ENCODE data around the gene C2CD2.
A peak's percentile ranks its signal among the peaks of the same experiment; 100 is the strongest.

The C2CD2 gene

GRCh38 chr21:41929248-41929647 lies 24.6 kb downstream of the C2CD2 start:
- no peak for DNase-seq

- no peak for DNase-seq
Observed at GRCh38 chr21:41928621-41929220, 25.1 kb downstream of the C2CD2 start.

DNA sequence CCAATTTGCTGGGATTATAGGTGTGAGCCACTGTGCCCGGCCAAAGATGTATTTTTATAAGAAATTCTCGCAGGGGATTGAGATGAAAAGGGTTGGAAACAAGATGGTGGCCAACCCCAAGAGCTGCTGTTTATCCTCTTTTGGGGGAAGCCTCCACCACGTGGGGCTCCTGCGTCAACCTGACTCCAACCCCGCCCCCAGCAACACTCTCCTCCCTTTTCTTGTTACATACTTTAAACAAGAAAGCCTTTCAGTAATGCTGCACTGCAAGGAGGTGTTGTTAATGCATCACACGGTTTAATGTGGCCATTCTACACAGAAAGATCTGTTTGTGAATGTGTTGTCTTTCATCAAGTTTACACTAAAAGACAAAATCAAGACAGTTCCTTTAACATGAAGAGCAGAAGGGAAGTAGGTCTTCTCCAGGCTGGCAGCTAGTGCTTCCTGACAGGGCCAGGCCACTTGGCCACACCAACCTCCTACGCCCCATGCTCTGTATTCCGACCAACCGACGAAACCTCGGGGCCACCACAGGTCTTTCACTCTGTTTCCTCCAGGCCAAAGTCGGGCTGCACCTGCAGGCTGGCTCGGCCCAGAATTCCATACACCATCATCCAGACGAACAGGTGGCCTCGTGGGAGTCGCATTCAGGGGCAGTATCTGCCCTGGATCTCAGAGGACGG lies 25.9 kb downstream of the C2CD2 start:
- DNase-seq, result no peak

DNA sequence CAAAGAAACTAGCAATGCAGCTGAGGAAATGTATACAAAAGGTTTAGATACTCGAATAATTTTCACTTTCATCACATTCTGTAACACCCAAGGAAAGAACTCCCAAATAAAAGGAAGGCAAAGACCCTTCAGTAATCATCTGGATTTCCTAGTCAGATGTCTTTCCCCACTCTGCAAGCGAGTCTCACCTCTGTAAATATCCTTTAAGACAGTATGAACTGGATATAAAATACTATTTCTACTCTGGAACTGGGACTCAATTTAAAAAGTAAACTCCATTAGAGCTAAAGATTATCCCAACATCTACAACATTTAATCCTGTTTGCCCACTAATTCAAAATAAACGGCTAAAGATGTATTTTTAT lies 27.0 kb downstream of the C2CD2 start:
- DNase-seq, result no peak

DNA sequence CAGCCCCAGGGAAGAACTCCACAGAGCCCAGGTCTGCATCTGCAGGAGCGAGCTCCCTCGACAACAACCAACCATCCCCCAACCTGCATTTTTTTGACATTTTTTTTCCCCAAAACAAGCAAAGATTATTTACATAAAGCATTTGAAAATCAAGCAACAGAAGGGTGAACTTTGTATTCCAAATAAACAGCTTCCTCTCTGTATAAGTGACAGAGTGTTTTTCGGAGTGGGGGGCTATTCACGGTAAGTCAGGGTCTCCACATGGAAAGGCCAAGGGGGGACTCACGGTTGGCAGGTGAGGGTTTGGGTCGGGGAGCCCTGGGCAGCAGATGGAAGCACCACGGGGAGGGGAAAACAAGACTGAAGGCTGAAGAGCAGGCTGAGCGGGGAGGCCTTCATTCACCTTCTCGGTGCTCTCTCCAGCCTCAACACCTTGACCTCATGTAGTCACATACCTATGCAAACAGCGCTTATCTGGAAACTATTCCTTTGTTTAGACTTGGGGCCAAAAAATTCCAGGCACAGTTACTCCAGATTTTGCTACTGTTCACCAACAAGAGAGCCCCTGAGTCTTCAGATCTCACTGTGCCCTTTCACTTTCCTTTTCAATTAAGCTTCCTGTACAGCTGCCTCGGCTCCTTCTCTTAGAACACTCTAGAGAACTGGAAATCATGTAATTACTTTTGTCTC lies 27.6 kb downstream of the C2CD2 start:
- DNase-seq, result peak; percentile 17

DNA sequence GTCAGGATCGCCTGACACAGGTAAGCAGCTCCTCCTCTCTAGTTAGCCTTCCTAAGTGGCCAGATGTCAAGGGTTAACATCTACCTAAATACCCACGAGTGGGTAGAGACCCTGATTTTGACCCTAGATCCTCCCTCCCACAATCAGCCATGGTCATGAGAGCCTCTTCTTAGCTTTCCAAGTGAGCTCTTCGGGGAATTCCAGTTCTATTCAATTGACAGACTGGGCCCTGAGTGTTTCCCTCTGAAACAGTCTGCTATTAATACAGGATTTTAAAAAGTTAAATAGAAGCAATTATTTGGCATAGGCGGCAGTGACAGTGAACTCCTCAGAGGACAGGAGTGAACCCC lies 28.1 kb downstream of the C2CD2 start:
- DNase-seq, result no peak

- DNase-seq, result no peak
Observed at GRCh38 chr21:41924368-41924754, 29.5 kb downstream of the C2CD2 start.

- no peak for DNase-seq
Observed at GRCh38 chr21:41923631-41924367, 30.0 kb downstream of the C2CD2 start.

- DNase-seq, result no peak
Observed at GRCh38 chr21:41923186-41923585, 30.6 kb downstream of the C2CD2 start.

GRCh38 chr21:41921021-41921420 lies 32.8 kb downstream of the C2CD2 start:
- no peak for DNase-seq

DNA sequence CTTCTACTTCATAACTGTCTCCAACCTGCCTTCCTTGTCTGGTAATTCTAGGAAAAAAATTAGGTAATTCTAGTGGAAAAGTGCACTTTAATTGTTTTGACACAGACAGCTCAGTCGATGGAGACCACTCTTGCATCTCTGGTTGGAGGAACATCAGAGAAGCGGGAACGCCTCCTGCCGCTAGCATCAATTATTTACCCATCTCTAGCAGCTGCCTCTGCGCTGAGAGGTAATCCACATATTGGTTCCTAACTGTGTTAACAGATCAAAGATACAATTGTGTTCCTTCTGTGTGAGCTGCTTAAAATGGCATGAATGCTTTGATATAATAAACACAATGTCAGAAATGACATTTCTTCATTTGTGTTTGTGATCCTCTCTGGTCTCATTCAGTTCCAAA lies 33.3 kb downstream of the C2CD2 start:
- no peak for DNase-seq

DNA sequence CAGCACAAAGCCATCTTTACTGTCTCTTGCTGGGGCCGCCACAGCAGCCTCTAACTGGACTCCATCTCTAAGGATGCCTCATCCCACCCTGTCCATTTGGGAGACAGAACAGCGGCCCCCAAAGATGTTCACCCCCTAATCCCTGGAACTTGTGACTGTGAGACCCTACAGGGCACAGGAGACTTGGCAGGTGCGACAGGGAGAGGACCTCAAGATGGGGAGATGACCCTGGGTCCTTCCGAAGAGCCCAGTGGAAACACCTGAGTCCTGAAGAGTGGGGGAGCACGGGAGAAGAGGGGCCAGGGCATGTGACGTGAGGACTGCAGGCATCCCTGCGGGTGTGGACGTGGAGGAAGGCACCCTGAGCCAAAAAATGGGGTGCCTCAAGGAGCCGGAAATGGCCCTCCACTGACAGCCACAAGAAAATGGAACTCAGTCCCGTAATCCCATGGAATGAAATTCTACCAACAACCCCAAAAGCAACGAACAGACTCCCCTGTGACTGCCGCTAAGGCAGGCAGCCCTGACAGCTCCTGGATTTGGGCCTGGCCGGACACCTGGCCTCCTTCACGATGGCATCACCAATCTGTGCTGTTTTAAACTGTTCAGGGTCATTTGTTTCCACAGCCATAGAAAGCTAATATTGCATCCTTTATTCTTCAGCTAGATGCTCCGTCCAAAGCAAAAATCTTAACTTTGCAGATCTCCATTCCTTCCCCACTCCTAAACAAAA lies 34.0 kb downstream of the C2CD2 start:
- DNase-seq, result no peak

DNA sequence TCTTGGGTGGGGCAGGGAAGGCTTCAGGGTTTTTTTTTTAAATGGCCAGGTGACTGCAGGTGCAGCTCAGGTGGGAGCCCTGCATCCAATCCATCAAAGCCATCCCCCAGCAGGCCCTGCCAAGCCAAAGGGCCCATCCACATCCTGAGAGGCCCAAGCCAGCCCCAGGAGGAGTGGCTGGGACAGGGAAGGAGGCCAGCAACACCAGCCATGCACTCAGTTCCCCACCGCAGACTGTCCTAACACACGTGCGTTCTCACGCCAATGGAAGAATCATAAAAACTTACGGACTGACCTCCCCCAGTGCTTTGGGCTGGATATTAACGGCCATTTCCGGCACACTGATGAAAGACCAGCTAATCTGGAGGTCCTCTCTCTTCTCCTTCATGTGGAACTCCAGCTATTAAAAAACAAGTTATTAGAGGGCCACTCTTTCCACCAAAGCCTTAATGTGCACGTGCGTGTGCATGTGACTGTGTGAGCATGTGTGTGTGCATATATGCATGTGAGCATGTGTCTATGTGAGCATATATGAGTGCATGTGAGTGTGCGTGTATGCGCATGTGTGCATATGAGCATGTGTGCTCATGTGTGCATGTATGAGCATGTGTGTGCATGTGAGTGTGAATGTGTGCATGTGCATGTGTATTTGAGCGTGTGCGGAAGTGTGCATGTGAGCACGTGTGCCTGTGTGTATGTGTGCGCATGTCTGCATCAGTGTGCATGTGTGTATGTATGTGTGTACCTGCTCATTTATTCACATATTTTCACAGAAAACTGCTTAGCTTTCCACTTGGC lies 35.1 kb downstream of the C2CD2 start:
- no peak for DNase-seq

- no peak for DNase-seq
Observed at GRCh38 chr21:41917531-41917930, 36.3 kb downstream of the C2CD2 start.

DNA sequence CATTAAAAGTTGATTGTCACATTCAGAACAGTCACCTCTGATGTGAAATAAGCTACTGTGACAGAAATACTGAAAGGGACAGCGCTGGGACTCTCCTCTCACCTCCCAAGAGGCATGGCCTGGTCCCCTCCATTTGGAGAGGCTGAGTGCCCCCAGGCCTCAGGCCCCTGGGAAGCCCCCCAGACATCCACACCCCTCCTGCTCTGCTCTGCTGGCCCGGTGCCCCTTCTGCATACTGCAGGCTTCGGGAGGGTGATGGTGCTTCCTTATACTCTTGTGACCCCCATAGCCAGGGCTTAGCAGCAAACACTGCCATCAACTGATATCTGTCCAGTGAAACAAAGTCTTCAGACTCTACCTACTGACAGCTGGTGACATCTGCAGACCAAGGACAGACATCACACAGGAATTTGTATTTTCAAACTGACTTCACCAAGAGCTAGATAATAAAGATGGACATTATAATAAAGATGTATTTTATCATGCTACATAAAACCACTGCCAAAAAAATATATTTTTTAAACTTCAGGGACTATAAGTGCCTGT lies 36.9 kb downstream of the C2CD2 start:
- DNase-seq, result no peak

DNA sequence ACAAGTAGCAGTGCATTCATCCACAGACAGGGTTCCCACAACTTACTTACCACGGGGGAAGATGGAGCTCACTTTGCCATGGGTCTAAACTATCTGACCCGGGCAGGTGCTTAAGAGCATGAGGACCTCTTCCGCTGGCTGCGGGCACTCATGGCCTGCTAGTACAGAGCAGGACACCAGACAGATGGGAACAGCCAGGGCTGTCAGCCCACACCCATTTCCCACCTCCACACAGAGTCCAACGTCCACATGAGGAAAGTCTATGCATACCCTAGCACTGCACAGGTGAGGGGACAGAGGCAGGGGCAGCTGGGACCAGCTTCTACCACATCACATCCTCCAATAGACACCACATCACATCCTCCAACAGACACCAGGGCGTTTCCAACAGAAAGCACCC lies 38.9 kb downstream of the C2CD2 start:
- no peak for DNase-seq

DNA sequence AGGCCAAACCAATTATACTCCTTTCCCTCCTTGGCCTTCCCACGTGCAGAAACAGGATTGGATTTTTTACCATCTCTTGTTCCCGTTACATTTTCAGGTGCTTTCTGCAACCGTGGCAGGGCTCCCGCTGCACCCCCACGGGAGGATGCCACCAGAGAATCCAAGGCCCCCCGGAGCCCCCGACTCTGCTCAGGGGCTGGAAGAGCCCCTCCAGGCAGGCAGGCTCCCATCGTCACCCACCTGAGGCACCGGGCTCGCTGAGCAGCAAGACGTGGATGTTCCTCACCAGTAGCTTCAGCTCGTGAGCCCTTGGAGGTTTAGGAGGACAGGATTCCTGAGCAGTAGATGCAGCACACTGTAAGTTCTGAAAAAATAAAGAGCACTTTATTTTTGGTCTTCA lies 39.5 kb downstream of the C2CD2 start:
- no peak for DNase-seq

- DNase-seq, result no peak
Observed at GRCh38 chr21:41913230-41913629, 40.6 kb downstream of the C2CD2 start.

DNA sequence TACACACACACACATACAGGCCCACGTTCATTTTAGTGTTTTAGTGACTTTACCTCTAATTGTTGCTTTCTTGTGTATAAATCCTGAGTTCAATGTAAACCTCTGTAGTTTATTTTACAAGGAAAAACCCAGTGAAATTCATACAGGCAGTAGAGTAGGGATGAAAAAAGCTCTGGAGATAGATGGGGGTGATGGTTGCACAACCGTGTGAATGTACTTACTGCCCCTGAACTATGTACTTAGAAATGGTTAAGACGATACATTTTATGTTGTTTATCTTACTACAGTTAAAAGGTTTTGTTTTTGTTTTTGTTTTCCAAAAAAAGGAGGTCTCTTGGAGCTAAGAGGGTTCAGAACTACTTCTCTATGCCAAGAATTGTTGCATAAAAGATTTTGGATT lies 45.0 kb downstream of the C2CD2 start:
- no peak for DNase-seq

GRCh38 chr21:41907496-41908258 lies 46.1 kb downstream of the C2CD2 start:
- DNase-seq, result no peak

- DNase-seq, result no peak
Observed at GRCh38 chr21:41906770-41907169, 47.0 kb downstream of the C2CD2 start.
